HCT116 (cell line): ENCODE results near the gene SLCO1B3. TPM values are rescaled to one million over a fixed set of nuclear protein-coding genes. Genes with fewer than 3 reads are reported as not detected.
A peak's percentile ranks its signal among the peaks of the same experiment; 100 is the strongest.

ENCODE experiments used
- ATAC-seq: fragments of 200-7000 bp; cut with Tn5 transposase; 2 replicates; pipeline ENCODE4 v1.9.1; 2020; ENCODE audit warnings: mild to moderate bottlenecking, moderate library complexity
- BruUV-seq: library from RNA; stranded (reverse); fragments of 400-500 nt; replicated peaks from 2 replicates; lab custom pipeline; 2021; lab: Mats Ljungman, UMichigan
- CTCF ChIA-PET: fragments of 300-600 bp; sonication (Branson Sonifier 250); formaldehyde crosslinking; loops from one replicate; lab custom pipeline; 2021; ENCODE audit warnings: antibody characterized with exemption; lab: Charles Lee
- POLR2A ChIA-PET: fragments of 300-600, 350-600 bp; sonication (Branson Sonifier 250); formaldehyde crosslinking; loops from one replicate; lab custom pipeline; 2021; ENCODE audit warnings: antibody characterized with exemption; lab: Charles Lee
- RAD21 ChIA-PET, 2 experiments: fragments of 300-600 bp; sonication (Branson Sonifier 250); formaldehyde crosslinking; loops; one replicate each; lab custom pipeline; 2023; ENCODE audit warnings: low total read pairs in 2 of 2; ENCODE audit not compliant: uncharacterized antibody in 2 of 2, unreplicated experiment in 2 of 2, low non-redundant PET in 1 of 2; lab: Charles Lee
- DNase-seq: peaks from one replicate; pipeline ENCODE4 v3.0.0-alpha.2; 2010; ENCODE audit warnings: low read depth, low spot score
- H2AFZ ChIP-seq: fragments of 200-600 bp; shearing (Covaris generic), sonication (generic); 2 replicates; pipeline ENCODE4 v1.6.1; 2017; ENCODE audit warnings: low read depth, mixed run types, mixed read lengths, antibody characterized with exemption, low read length; ENCODE audit not compliant: poor library complexity, severe bottlenecking
- H3K27ac ChIP-seq: 2 replicates; pipeline ENCODE4 v1.5.1; 2012; ENCODE audit warnings: low read depth, low read length
- H3K27me3 ChIP-seq: fragments of 200-600 bp; sonication (generic); 2 replicates; pipeline ENCODE4 v1.6.1; 2016; ENCODE audit warnings: mixed run types, low read length, mixed read lengths; ENCODE audit not compliant: insufficient read depth
- H3K36me3 ChIP-seq, 2 experiments: fragments of 200-500 bp in 1 of 2; fragments of 200-600 bp in 1 of 2; sonication (Bioruptor generic) in 1 of 2; sonication (generic) in 1 of 2; 2 replicates each; pipeline versions ENCODE4 v1.5.1 to v1.6.1; 2014 to 2016; ENCODE audit warnings: low read length in 2 of 2, inconsistent platforms in 1 of 2, mixed read lengths in 1 of 2, mixed run types in 1 of 2; ENCODE audit not compliant: insufficient read depth in 2 of 2, control insufficient read depth in 1 of 2
- H3K4me1 ChIP-seq, 2 experiments: fragments of 200-600 bp in 1 of 2; sonication (generic) in 1 of 2; 2 replicates each; pipeline versions ENCODE4 v1.5.1 to v1.6.1; 2012 to 2017; ENCODE audit warnings: low read length in 2 of 2, inconsistent platforms in 1 of 2, mild to moderate bottlenecking in 1 of 2, mixed read lengths in 1 of 2, mixed run types in 1 of 2, moderate library complexity in 1 of 2; ENCODE audit not compliant: insufficient read depth in 2 of 2, control insufficient read depth in 1 of 2
- H3K4me2 ChIP-seq: fragments of 200-600 bp; sonication (generic); 2 replicates; pipeline ENCODE4 v1.6.1; 2017; ENCODE audit warnings: mixed run types, low read length, mixed read lengths
- H3K4me3 ChIP-seq, 2 experiments: fragments of 200-600 bp in 1 of 2; sonication (generic) in 1 of 2; replicated peaks in 1 of 2; 2 replicates each; pipeline ENCODE4 v1.5.1; 2011 to 2016; ENCODE audit warnings: low read length in 2 of 2, control low read depth in 1 of 2, low read depth in 1 of 2, mild to moderate bottlenecking in 1 of 2, mixed read lengths in 1 of 2, mixed run types in 1 of 2
- H3K79me2 ChIP-seq: fragments of 200-600 bp; sonication (generic); 2 replicates; pipeline ENCODE4 v1.6.1; 2017; ENCODE audit warnings: mild to moderate bottlenecking, mixed run types, low read length, moderate library complexity, mixed read lengths; ENCODE audit not compliant: insufficient read depth
- H3K9ac ChIP-seq: fragments of 200-600 bp; sonication (generic); 2 replicates; pipeline ENCODE4 v1.6.1; 2016; ENCODE audit warnings: low read length, mixed read lengths
- H3K9me2 ChIP-seq: fragments of 200-600 bp; sonication (generic), shearing (Covaris generic); 2 replicates; pipeline ENCODE4 v1.6.1; 2017; ENCODE audit warnings: mixed run types, mild to moderate bottlenecking, moderate library complexity; ENCODE audit not compliant: insufficient read depth
- H3K9me3 ChIP-seq, 2 experiments: fragments of 200-500 bp in 1 of 2; fragments of 200-600 bp in 1 of 2; sonication (Bioruptor generic) in 1 of 2; sonication (generic) in 1 of 2; 2 replicates each; pipeline ENCODE4 v1.6.1; 2014 to 2017; ENCODE audit warnings: low read length in 2 of 2, mixed read lengths in 2 of 2, inconsistent platforms in 1 of 2, low read depth in 1 of 2, mild to moderate bottlenecking in 1 of 2, mixed run types in 1 of 2, moderate library complexity in 1 of 2; ENCODE audit not compliant: control insufficient read depth in 1 of 2, insufficient read depth in 1 of 2
- H4K20me1 ChIP-seq: fragments of 200-600 bp; sonication (generic), shearing (Covaris generic); 2 replicates; pipeline ENCODE4 v1.6.1; 2017; ENCODE audit warnings: mixed run types, mild to moderate bottlenecking, moderate library complexity; ENCODE audit not compliant: insufficient read depth
- CBX3 ChIP-seq: IDR thresholded peaks from 2 replicates; pipeline ENCODE4 v1.6.1; 2012; ENCODE audit warnings: low read depth
- CEBPB ChIP-seq: IDR thresholded peaks from 2 replicates; pipeline ENCODE4 v1.6.1; 2012; ENCODE audit warnings: low read depth
- EGR1 ChIP-seq: IDR thresholded peaks from 2 replicates; pipeline ENCODE4 v1.6.1; 2012; ENCODE audit warnings: low read depth
- ELF1 ChIP-seq: IDR thresholded peaks from 2 replicates; pipeline ENCODE4 v1.6.1; 2012; ENCODE audit warnings: low read depth, borderline replicate concordance
- EZH2 ChIP-seq: fragments of 200-600 bp; sonication (generic); IDR thresholded peaks from 2 replicates; pipeline ENCODE4 v1.6.1; 2017; ENCODE audit warnings: antibody characterized with exemption, mixed run types
- FOSL1 ChIP-seq: IDR thresholded peaks from 2 replicates; pipeline ENCODE4 v1.6.1; 2012; ENCODE audit warnings: low read depth
- POLR2AphosphoS5 ChIP-seq: IDR thresholded peaks from 2 replicates; pipeline ENCODE4 v1.6.1; 2011; ENCODE audit warnings: mild to moderate bottlenecking, low read depth, low read length, moderate library complexity
- SIN3A ChIP-seq: IDR thresholded peaks from 2 replicates; pipeline ENCODE4 v1.6.1; 2012; ENCODE audit warnings: low read depth
- SP1 ChIP-seq: IDR thresholded peaks from 2 replicates; pipeline ENCODE4 v1.6.1; 2012; ENCODE audit warnings: low read depth
- TCF7L2 ChIP-seq: IDR thresholded peaks from 2 replicates; pipeline ENCODE4 v1.7.0; 2011; ENCODE audit warnings: borderline replicate concordance, inconsistent platforms; ENCODE audit not compliant: insufficient read depth, insufficient read length; ENCODE audit errors: extremely low read depth
- YY1 ChIP-seq: IDR thresholded peaks from 2 replicates; pipeline ENCODE4 v1.6.1; 2011; ENCODE audit warnings: low read length, low read depth, moderate library complexity, mild to moderate bottlenecking; ENCODE audit not compliant: insufficient replicate concordance; ENCODE audit errors: extremely low read depth
- ZFX ChIP-seq: fragments of 450-650 bp; IDR thresholded peaks from 2 replicates; pipeline ENCODE4 v1.6.1; 2017
- intact Hi-C: fragments of 100-400 bp; cut with micrococcal nuclease; formaldehyde crosslinking; loops from 2 replicates; pipeline ENCODE4 v1.10.0; 2022
- total RNA-seq: library from RNA; stranded (reverse); gene quantifications from one replicate; pipeline ENCODE4 v1.2.1, GENCODE V29; 2021; ENCODE audit not compliant: unreplicated experiment
- TF ChIP-seq, protein P1 (sequence below): IDR thresholded peaks from 2 replicates; pipeline ENCODE4 v1.6.1; 2011; ENCODE audit warnings: mild to moderate bottlenecking, low read length, moderate library complexity; ENCODE audit not compliant: insufficient replicate concordance; ENCODE audit errors: extremely low read depth
- TF ChIP-seq, protein P2 (sequence below): IDR thresholded peaks from 2 replicates; pipeline ENCODE4 v1.6.1; 2012
- TF ChIP-seq, protein P3 (sequence below): IDR thresholded peaks from 2 replicates; pipeline ENCODE4 v1.6.1; 2012; ENCODE audit warnings: low read depth

Gene SLCO1B3
- total RNA-seq, 1 experiment from 2014 or later = 5.4 TPM

DNA sequence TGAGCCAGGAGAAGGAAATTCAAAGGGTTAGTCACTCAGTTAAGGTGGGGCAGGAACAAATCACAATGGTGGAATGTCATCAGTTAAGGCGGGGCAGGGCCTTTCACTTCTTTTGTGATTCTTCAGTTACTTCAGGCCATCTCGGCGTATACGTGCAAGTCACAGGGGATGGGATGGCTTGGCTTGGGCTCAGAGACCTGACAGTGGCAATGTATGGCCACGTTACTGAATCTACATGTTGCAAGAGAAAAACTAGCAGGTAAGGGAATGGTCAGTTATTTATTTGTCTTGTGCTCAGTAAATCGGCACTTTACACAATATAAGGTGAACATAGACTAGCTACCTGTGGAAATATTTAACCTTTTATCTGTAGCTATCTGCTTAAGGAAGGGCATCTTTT, 11.9 kb downstream of the SLCO1B3 start:
- peak overlapping the region; percentile 59; the same call in 1 of the 2 replicates for H3K27ac ChIP-seq
- peak; percentile 47 for DNase-seq

More for the DNA sequence above, 11.9 kb downstream of the SLCO1B3 start:
- CTCF ChIA-PET = no interaction called here
- Histone ChIP-seq H3K79me2 (peaks cover 47% of the 10 kb centered on the region; the same call in 1 of the 2 replicates), H3K4me2 (peak overlapping the region; percentile 77), H2AFZ (peak overlapping the region; percentile 70), H3K27me3 (no peaks in the 10 kb centered on the region), H3K9me2 (no peaks in the 10 kb centered on the region), H3K9me3 (no peaks in the 10 kb centered on the region), H3K4me3 (peak overlapping the region; percentile 57 to 67), H4K20me1 (no peaks in the 10 kb centered on the region), H3K36me3 (no peaks in the 10 kb centered on the region), H3K9ac (peak overlapping the region; percentile 62), H3K4me1 (peaks cover 9 to 25% of the 10 kb centered on the region in 2 experiments; a peak in 3 of 4 replicates)
- RAD21 ChIA-PET = no interaction called here
- no TSS peak for BruUV-seq
- peak; percentile 80 for ATAC-seq
- TF ChIP-seq FOSL1 (0 out of 2 replicates have a peak, but pooled peaks have one; percentile 22), CEBPB (no peak), EZH2 (no peak), SP1 (0 out of 2 replicates have a peak, but pooled peaks have one; percentile 17), SIN3A (peak; percentile 58; the same call in 1 of the 2 replicates), CBX3 (peak; percentile 56; the same call in 1 of the 2 replicates), POLR2AphosphoS5 (peak; percentile 69), YY1 (peak; percentile 75), EGR1 (no peak), ELF1 (no peak), ZFX (no peak), TCF7L2 (no peak)
- TF ChIP-seq, protein P1, sequence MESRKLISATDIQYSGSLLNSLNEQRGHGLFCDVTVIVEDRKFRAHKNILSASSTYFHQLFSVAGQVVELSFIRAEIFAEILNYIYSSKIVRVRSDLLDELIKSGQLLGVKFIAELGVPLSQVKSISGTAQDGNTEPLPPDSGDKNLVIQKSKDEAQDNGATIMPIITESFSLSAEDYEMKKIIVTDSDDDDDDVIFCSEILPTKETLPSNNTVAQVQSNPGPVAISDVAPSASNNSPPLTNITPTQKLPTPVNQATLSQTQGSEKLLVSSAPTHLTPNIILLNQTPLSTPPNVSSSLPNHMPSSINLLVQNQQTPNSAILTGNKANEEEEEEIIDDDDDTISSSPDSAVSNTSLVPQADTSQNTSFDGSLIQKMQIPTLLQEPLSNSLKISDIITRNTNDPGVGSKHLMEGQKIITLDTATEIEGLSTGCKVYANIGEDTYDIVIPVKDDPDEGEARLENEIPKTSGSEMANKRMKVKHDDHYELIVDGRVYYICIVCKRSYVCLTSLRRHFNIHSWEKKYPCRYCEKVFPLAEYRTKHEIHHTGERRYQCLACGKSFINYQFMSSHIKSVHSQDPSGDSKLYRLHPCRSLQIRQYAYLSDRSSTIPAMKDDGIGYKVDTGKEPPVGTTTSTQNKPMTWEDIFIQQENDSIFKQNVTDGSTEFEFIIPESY = no peak
- TF ChIP-seq, protein P2, sequence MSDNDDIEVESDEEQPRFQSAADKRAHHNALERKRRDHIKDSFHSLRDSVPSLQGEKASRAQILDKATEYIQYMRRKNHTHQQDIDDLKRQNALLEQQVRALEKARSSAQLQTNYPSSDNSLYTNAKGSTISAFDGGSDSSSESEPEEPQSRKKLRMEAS = no peak
- TF ChIP-seq, protein P3, sequence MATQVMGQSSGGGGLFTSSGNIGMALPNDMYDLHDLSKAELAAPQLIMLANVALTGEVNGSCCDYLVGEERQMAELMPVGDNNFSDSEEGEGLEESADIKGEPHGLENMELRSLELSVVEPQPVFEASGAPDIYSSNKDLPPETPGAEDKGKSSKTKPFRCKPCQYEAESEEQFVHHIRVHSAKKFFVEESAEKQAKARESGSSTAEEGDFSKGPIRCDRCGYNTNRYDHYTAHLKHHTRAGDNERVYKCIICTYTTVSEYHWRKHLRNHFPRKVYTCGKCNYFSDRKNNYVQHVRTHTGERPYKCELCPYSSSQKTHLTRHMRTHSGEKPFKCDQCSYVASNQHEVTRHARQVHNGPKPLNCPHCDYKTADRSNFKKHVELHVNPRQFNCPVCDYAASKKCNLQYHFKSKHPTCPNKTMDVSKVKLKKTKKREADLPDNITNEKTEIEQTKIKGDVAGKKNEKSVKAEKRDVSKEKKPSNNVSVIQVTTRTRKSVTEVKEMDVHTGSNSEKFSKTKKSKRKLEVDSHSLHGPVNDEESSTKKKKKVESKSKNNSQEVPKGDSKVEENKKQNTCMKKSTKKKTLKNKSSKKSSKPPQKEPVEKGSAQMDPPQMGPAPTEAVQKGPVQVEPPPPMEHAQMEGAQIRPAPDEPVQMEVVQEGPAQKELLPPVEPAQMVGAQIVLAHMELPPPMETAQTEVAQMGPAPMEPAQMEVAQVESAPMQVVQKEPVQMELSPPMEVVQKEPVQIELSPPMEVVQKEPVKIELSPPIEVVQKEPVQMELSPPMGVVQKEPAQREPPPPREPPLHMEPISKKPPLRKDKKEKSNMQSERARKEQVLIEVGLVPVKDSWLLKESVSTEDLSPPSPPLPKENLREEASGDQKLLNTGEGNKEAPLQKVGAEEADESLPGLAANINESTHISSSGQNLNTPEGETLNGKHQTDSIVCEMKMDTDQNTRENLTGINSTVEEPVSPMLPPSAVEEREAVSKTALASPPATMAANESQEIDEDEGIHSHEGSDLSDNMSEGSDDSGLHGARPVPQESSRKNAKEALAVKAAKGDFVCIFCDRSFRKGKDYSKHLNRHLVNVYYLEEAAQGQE = no peak
- POLR2A ChIA-PET = interaction anchor here (0.7 kb wide), 1 partner anchor 17 kb away, joined by 3 read pairs; no protein-coding TSS in a partner anchor
- intact Hi-C loops = no loop called here
